HCT116 (cell line): ENCODE results near the gene FBXL7.

ENCODE experiments used
- CBX3 ChIP-seq: IDR thresholded peaks from 2 replicates; pipeline ENCODE4 v1.6.1; 2012; ENCODE audit warnings: low read depth
- EGR1 ChIP-seq: IDR thresholded peaks from 2 replicates; pipeline ENCODE4 v1.6.1; 2012; ENCODE audit warnings: low read depth
- ELF1 ChIP-seq: IDR thresholded peaks from 2 replicates; pipeline ENCODE4 v1.6.1; 2012; ENCODE audit warnings: low read depth, borderline replicate concordance
- EZH2 ChIP-seq: fragments of 200-600 bp; sonication (generic); IDR thresholded peaks from 2 replicates; pipeline ENCODE4 v1.6.1; 2017; ENCODE audit warnings: antibody characterized with exemption, mixed run types
- EZH2phosphoT487 ChIP-seq: fragments of 200-600 bp; IDR thresholded peaks from 2 replicates; pipeline ENCODE4 v1.6.1; 2018; ENCODE audit warnings: antibody characterized with exemption, borderline replicate concordance
- POLR2A ChIP-seq: IDR thresholded peaks from 2 replicates; pipeline ENCODE4 v1.7.0; 2011; ENCODE audit warnings: borderline replicate concordance; ENCODE audit not compliant: insufficient read depth, insufficient read length; ENCODE audit errors: extremely low read depth
- POLR2AphosphoS5 ChIP-seq: IDR thresholded peaks from 2 replicates; pipeline ENCODE4 v1.6.1; 2011; ENCODE audit warnings: mild to moderate bottlenecking, low read depth, low read length, moderate library complexity
- RAD21 ChIP-seq: IDR thresholded peaks from 2 replicates; pipeline ENCODE4 v1.6.1; 2012; ENCODE audit warnings: low read depth, mild to moderate bottlenecking
- SP1 ChIP-seq: IDR thresholded peaks from 2 replicates; pipeline ENCODE4 v1.6.1; 2012; ENCODE audit warnings: low read depth
- YY1 ChIP-seq: IDR thresholded peaks from 2 replicates; pipeline ENCODE4 v1.6.1; 2011; ENCODE audit warnings: low read length, low read depth, moderate library complexity, mild to moderate bottlenecking; ENCODE audit not compliant: insufficient replicate concordance; ENCODE audit errors: extremely low read depth
- ZFX ChIP-seq: fragments of 450-650 bp; IDR thresholded peaks from 2 replicates; pipeline ENCODE4 v1.6.1; 2017
- TF ChIP-seq, protein P1 (sequence below), 3 experiments: fragments of 200-600 bp in 1 of 3; sonication (generic) in 1 of 3; IDR thresholded peaks in 2 of 3; conservative IDR thresholded peaks in 1 of 3; 2 replicates each; pipeline ENCODE4 v1.5.1; 2012 to 2017; ENCODE audit warnings: low read depth in 2 of 3, low read length in 2 of 3, antibody characterized with exemption in 1 of 3, borderline replicate concordance in 1 of 3, control low read depth in 1 of 3, mild to moderate bottlenecking in 1 of 3, mixed read lengths in 1 of 3, mixed run types in 1 of 3, moderate library complexity in 1 of 3; ENCODE audit not compliant: insufficient read depth in 1 of 3
- TF ChIP-seq, protein P2 (sequence below): IDR thresholded peaks from 2 replicates; pipeline ENCODE4 v1.6.1; 2012
- TF ChIP-seq, protein P3 (sequence below): IDR thresholded peaks from 2 replicates; pipeline ENCODE4 v1.6.1; 2012; ENCODE audit warnings: low read depth

DNA sequence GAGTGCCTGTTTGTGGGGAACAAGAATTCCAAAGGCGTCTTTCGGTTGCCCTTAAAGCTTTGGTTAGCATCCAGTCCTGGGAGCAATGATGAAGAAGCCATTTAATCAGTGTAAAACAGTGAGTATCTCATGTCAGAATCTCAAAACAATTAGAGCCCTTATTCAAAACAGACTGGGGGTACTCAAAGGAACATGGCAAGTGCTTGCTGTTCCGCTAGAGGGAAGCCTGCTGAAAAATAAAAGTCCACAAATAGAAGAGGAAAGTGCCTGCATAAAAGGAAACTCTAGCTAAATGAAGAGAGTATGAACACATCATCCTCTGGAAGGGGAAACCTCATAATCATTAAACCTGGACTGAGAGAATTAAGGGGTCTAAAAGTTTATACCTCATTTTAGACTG is 26.4 kb downstream of the FBXL7 start:
- TF ChIP-seq, protein P1, sequence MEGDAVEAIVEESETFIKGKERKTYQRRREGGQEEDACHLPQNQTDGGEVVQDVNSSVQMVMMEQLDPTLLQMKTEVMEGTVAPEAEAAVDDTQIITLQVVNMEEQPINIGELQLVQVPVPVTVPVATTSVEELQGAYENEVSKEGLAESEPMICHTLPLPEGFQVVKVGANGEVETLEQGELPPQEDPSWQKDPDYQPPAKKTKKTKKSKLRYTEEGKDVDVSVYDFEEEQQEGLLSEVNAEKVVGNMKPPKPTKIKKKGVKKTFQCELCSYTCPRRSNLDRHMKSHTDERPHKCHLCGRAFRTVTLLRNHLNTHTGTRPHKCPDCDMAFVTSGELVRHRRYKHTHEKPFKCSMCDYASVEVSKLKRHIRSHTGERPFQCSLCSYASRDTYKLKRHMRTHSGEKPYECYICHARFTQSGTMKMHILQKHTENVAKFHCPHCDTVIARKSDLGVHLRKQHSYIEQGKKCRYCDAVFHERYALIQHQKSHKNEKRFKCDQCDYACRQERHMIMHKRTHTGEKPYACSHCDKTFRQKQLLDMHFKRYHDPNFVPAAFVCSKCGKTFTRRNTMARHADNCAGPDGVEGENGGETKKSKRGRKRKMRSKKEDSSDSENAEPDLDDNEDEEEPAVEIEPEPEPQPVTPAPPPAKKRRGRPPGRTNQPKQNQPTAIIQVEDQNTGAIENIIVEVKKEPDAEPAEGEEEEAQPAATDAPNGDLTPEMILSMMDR (IDR thresholded peaks at IDR 0.05 in 2 of 3, conservative IDR thresholded peaks at IDR 0.05 in 1 of 3; ENCODE audit: borderline replicate concordance in 1 of 3, insufficient read depth in 1 of 3, low read depth in 2 of 3, low read length in 2 of 3), result no peak
- TF ChIP-seq POLR2AphosphoS5 (no peak), POLR2A (no peak), EZH2phosphoT487 (no peak), SP1 (no peak), RAD21 (no peak), EZH2 (no peak), EGR1 (no peak), YY1 (no peak), ZFX (no peak), CBX3 (no peak), ELF1 (no peak)
- TF ChIP-seq, protein P2, sequence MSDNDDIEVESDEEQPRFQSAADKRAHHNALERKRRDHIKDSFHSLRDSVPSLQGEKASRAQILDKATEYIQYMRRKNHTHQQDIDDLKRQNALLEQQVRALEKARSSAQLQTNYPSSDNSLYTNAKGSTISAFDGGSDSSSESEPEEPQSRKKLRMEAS, result no peak
- TF ChIP-seq, protein P3, sequence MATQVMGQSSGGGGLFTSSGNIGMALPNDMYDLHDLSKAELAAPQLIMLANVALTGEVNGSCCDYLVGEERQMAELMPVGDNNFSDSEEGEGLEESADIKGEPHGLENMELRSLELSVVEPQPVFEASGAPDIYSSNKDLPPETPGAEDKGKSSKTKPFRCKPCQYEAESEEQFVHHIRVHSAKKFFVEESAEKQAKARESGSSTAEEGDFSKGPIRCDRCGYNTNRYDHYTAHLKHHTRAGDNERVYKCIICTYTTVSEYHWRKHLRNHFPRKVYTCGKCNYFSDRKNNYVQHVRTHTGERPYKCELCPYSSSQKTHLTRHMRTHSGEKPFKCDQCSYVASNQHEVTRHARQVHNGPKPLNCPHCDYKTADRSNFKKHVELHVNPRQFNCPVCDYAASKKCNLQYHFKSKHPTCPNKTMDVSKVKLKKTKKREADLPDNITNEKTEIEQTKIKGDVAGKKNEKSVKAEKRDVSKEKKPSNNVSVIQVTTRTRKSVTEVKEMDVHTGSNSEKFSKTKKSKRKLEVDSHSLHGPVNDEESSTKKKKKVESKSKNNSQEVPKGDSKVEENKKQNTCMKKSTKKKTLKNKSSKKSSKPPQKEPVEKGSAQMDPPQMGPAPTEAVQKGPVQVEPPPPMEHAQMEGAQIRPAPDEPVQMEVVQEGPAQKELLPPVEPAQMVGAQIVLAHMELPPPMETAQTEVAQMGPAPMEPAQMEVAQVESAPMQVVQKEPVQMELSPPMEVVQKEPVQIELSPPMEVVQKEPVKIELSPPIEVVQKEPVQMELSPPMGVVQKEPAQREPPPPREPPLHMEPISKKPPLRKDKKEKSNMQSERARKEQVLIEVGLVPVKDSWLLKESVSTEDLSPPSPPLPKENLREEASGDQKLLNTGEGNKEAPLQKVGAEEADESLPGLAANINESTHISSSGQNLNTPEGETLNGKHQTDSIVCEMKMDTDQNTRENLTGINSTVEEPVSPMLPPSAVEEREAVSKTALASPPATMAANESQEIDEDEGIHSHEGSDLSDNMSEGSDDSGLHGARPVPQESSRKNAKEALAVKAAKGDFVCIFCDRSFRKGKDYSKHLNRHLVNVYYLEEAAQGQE, result no peak
